GM18517 (cell line): ENCODE data around the gene CACNB3.

Source experiments
- ATAC-seq: cut with Tn5 transposase; IDR thresholded peaks from one replicate; pipeline ENCODE4 v1.9.1; 2021; ENCODE audit warnings: mild to moderate bottlenecking, moderate library complexity; ENCODE audit not compliant: unreplicated experiment

CACNB3 gene

GRCh38 chr12:48788524-48788853, 29.8 kb upstream of the CACNB3 start:
- no peak for ATAC-seq

GRCh38 chr12:48788854-48789775, 29.2 kb upstream of the CACNB3 start, which contains the start of gene ADCY6:
TSS of gene ADCY6 (minus strand) at chr12:48789089. CDS start at chr12:48783434, 5,655 bp downstream.
- no peak for ATAC-seq

GRCh38 chr12:48789858-48790326, 28.4 kb upstream of the CACNB3 start:
- no peak for ATAC-seq

GRCh38 chr12:48793696-48794095, 24.6 kb upstream of the CACNB3 start:
- no peak for ATAC-seq

- no peak for ATAC-seq
Measured at GRCh38 chr12:48794870-48795269, 23.4 kb upstream of the CACNB3 start.

- no peak for ATAC-seq
Measured at GRCh38 chr12:48795550-48796455, 22.5 kb upstream of the CACNB3 start.

- ATAC-seq = no peak
Measured at GRCh38 chr12:48796976-48797375, 21.3 kb upstream of the CACNB3 start.

GRCh38 chr12:48800457-48800856, 17.8 kb upstream of the CACNB3 start:
- ATAC-seq = no peak

GRCh38 chr12:48800971-48801370, 17.3 kb upstream of the CACNB3 start:
- ATAC-seq = no peak

GRCh38 chr12:48803675-48804074, 14.6 kb upstream of the CACNB3 start:
- no peak for ATAC-seq

- ATAC-seq = no peak
Measured at GRCh38 chr12:48807981-48808380, 10.3 kb upstream of the CACNB3 start.

- ATAC-seq = no peak
Measured at GRCh38 chr12:48810903-48811431, 7.3 kb upstream of the CACNB3 start.

- no peak for ATAC-seq
Measured at GRCh38 chr12:48811437-48812090, 6.7 kb upstream of the CACNB3 start.

GRCh38 chr12:48812389-48812788, 5.9 kb upstream of the CACNB3 start:
- ATAC-seq = no peak

GRCh38 chr12:48813465-48814261, 4.6 kb upstream of the CACNB3 start:
- no peak for ATAC-seq

- ATAC-seq = peak; percentile 63
Measured at GRCh38 chr12:48814262-48815125, 3.8 kb upstream of the CACNB3 start.

GRCh38 chr12:48815126-48816110, 2.9 kb upstream of the CACNB3 start:
- no peak for ATAC-seq
